ENCODE measurements around the gene RNF10.
"Not testable (repeated sequence)": the region's sequence is repeated elsewhere in the genome, so short reads cannot be mapped to it uniquely, and the experiment has no call there.

RNF10 gene

DNA sequence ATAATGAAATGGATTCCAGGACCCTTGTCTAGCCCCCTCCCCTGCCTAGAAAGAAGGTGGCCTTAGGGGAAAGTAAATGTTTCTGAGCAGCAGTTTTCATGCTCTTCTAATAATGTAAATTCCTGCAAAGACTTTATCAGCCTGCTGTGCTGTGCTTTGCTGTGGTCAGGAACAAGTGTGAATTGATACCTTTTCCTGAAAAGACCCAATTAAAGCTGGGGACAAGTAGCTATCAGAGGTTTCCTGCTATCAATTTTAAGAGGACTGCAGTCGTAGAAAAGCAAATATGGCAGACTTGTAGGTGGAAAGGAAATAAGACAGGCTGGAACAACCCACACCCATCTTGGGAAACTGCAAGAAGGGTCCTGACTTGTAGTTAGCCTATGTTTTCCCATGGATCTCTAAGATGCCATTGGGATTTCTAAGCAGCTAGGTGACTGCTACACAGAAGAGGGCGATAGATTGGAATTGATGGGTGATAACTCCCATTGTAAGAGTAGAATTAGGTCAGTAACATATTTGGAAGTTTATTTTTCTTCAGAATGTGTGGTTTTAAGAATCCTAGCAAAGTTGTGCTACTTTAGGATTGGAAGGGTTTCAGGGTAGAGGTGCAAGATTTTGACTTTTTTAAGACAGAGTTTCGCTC, 35.2 kb upstream of the RNF10 start:
- TF ChIP-seq, protein P1, sequence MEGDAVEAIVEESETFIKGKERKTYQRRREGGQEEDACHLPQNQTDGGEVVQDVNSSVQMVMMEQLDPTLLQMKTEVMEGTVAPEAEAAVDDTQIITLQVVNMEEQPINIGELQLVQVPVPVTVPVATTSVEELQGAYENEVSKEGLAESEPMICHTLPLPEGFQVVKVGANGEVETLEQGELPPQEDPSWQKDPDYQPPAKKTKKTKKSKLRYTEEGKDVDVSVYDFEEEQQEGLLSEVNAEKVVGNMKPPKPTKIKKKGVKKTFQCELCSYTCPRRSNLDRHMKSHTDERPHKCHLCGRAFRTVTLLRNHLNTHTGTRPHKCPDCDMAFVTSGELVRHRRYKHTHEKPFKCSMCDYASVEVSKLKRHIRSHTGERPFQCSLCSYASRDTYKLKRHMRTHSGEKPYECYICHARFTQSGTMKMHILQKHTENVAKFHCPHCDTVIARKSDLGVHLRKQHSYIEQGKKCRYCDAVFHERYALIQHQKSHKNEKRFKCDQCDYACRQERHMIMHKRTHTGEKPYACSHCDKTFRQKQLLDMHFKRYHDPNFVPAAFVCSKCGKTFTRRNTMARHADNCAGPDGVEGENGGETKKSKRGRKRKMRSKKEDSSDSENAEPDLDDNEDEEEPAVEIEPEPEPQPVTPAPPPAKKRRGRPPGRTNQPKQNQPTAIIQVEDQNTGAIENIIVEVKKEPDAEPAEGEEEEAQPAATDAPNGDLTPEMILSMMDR (IDR thresholded peaks at IDR 0.05; ENCODE audit: low read depth, low read length, missing control alignments), result no peak
- no peak overlapping the region for H3K4me3 ChIP-seq (ENCODE audit: low read depth, low read length)
- no peak for DNase-seq (ENCODE audit: low read depth)
- in situ Hi-C loops (cut with HindIII; ENCODE audit: low sequenced_read_pairs), result loop anchor here (10.0 kb wide), 1 partner anchor 274 kb away; no protein-coding TSS in a partner anchor

DNA sequence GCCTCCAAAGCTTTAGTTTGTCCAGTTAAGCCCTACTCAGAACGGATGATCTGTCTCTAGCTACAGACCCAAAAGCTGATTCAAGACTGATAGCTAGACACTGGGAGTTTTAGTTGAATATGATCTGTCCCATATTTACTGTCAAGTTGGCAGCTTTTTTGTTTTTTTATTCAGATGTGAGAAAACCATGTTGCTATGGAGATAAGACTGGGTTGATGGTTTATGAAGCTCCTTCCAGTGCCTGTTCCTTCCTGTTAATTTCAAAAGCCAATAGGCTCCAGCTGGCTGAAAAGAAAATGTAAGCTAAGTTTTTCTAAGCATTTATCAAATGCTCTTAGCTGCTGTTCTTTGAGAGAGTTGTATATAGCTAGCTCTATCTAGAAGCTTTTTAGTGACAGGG, 33.6 kb upstream of the RNF10 start:
- in situ Hi-C loops (cut with HindIII; ENCODE audit: low sequenced_read_pairs), result no loop called here
- DNase-seq (ENCODE audit: low read depth), result no peak
- no peak overlapping the region for H3K4me3 ChIP-seq (ENCODE audit: low read depth, low read length)
- TF ChIP-seq, protein P1 (IDR thresholded peaks at IDR 0.05; ENCODE audit: low read depth, low read length, missing control alignments), result no peak

DNA sequence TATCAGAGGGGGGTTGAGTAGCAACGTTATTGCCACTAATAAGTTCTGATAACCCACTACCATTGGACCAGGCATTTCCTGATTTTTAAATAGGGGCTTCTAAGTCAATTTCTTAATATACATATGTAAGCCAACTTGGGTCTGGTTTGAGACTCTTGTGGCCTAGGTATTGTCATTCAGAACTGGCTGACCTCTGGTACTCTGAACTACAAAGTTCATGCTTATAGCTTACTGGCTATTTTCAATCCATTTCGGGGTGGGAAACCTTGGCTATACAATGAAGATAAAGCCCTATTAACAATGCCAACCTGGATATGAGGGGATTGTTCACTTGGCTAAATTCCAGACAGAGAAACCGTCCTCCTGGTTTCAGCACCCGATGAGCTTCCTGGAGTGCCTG, 29.6 kb upstream of the RNF10 start:
- in situ Hi-C loops (cut with HindIII; ENCODE audit: low sequenced_read_pairs), result no loop called here
- no peak for DNase-seq (ENCODE audit: low read depth)

DNA sequence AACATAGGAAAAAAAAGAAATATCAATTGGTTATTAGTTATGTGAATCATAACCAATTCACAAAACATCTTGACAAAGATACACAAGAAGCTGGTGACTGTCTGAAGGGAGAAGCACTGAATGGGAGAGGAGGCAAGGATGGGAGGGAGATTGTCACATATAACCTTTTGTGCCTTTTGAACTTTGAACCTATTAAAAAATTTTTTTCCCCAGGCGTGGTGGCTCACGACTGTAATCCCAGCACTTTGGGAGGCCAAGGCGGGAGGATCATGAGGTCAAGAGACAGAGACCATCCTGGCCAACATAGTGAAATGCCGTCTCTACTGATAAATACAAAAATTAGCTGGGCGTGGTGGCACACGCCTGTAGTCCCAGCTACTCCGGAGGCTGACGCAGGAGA, 25.6 kb upstream of the RNF10 start:
- TF ChIP-seq, protein P1 (IDR thresholded peaks at IDR 0.05; ENCODE audit: low read depth, low read length, missing control alignments), result no peak
- no peak overlapping the region for H3K4me3 ChIP-seq (ENCODE audit: low read depth, low read length)
- in situ Hi-C loops (cut with HindIII; ENCODE audit: low sequenced_read_pairs), result no loop called here
- DNase-seq (ENCODE audit: low read depth), result no peak

More for the DNA sequence above, 29.6 kb upstream of the RNF10 start:
- TF ChIP-seq, protein P1 (IDR thresholded peaks at IDR 0.05; ENCODE audit: low read depth, low read length, missing control alignments), result no peak
- H3K4me3 ChIP-seq (ENCODE audit: low read depth, low read length), result no peak overlapping the region

DNA sequence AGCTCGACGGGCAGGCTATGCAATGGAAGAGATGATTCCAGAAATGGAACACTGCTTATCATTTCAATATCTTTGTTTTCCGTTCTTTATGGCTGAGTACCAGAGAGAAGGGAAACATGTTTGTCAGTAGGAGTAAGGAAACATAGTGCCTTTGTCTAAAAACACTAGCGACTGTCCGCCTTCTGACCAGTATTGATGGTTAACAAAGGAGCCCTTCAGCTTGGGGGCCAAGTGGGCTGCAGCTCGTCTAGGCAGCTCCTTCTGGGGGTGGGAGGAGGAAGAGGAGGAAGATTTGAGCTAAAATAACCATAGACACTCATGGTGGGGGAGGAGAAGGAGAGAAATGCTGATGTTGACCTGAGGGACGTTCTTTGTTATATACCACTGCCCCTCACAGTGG, 20.2 kb upstream of the RNF10 start:
- in situ Hi-C loops (cut with HindIII; ENCODE audit: low sequenced_read_pairs), result no loop called here
- H3K4me3 ChIP-seq (ENCODE audit: low read depth, low read length), result no peak overlapping the region
- DNase-seq (ENCODE audit: low read depth), result no peak
- TF ChIP-seq, protein P1 (IDR thresholded peaks at IDR 0.05; ENCODE audit: low read depth, low read length, missing control alignments), result no peak

DNA sequence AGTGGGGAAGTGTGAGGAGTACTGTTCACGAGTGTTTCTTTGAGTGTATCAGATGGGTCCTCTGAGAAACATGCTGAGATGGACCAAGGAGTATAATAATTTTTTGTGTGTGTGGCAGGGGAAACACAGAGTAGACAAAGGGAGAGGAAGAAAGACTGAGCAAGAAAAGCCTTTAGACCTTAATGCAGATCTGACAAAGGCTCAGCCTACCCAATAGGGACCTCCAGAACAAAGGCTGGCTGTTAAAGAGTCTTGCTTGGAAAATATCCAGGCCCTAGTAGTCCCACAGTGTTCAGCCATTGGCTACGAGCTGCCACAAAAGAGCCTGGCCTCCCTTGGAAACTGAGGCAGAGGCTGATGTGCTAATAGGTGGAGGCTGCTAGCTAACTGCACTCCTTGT, 18.7 kb upstream of the RNF10 start:
- TF ChIP-seq, protein P1 (IDR thresholded peaks at IDR 0.05; ENCODE audit: low read depth, low read length, missing control alignments), result no peak
- no peak for DNase-seq (ENCODE audit: low read depth)
- no peak overlapping the region for H3K4me3 ChIP-seq (ENCODE audit: low read depth, low read length)
- in situ Hi-C loops (cut with HindIII; ENCODE audit: low sequenced_read_pairs), result no loop called here

DNA sequence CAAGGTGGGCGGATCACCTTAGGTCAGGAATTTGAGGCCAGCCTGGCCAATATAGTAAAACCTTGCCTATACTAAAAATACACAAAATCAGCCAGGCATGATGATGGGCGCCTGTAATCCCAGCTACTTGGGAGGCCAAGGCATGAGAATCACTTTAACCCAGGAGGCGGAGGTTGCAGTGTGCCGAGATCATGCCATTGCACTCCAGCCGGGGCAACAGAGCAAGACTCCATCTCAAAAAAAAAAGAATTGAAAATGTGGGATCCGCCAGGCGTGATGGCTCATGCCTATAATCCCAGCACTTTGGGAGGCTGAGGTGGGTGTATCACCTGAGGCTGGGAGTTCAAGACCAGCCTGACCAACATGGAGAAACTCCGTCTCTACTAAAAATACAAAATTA, 14.8 kb upstream of the RNF10 start:
- DNase-seq (ENCODE audit: low read depth); in situ Hi-C loops (cut with HindIII; ENCODE audit: low sequenced_read_pairs); H3K4me3 ChIP-seq (ENCODE audit: low read depth, low read length): not testable (repeated sequence)

All from astrocyte of the cerebellum (primary cell).